ENCODE measurements around the gene ELF3. TPM values are rescaled to one million over a fixed set of nuclear protein-coding genes. Genes with fewer than 3 reads are reported as not detected.
A peak's percentile ranks its signal among the peaks of the same experiment; 100 is the strongest.

Gene ELF3
- total and polyA plus RNA-seq, 2 of the 13 experiments (the other 11 are each of a cell fraction or from before 2014, with no cell fraction given): 11.5 to 55.1 TPM

GRCh38 chr1:202058001-202058908 lies 47.9 kb downstream of the ELF3 start:
- H3K4me1 ChIP-seq (ENCODE audit: insufficient read depth, low read length): peaks cover 74% of the 10 kb centered on the region
- BruUV-seq (replicated peaks): no TSS peak
- ChIA-PET POLR2A (interaction anchor here (1.3 to 4.5 kb wide), 6 partner anchors 10 to 47 kb away, joined by 4 to 54 read pairs (median 26); partner anchors contain the start of gene ELF3), CTCF (ENCODE audit: low intra/inter-chr PET ratio, low total read pairs) (no interaction called here)
- H3K4me2 ChIP-seq (ENCODE audit: low read depth, low read length): peak overlapping the region; percentile 71
- H3K27ac ChIP-seq (ENCODE audit: extremely low read length, insufficient read depth, low read length): peak overlapping the region; percentile 58
- H3K9ac ChIP-seq (ENCODE audit: insufficient read depth, low read depth, low read length): peak overlapping the region; percentile 47
- no peaks in the 10 kb centered on the region for H3K36me3 ChIP-seq (replicated peaks in 1 of 2; ENCODE audit: control insufficient read depth in 1 of 2, insufficient read depth in 2 of 2, low read length in 2 of 2)
- no peaks in the 10 kb centered on the region for H3K9me3 ChIP-seq (ENCODE audit: low read length)
- H3K27me3 ChIP-seq (ENCODE audit: control insufficient read depth in 1 of 2, insufficient read depth in 2 of 2, low read length in 2 of 2): no peaks in the 10 kb centered on the region
- peak; percentile 82 for ATAC-seq
- WGBS (ENCODE audit: low lambda C conversion rate): 0% methylated on average over 3 of the region's 3 CpGs
- H4K20me1 ChIP-seq (ENCODE audit: insufficient read depth, low read length): no peaks in the 10 kb centered on the region
- in situ Hi-C loops (cut with HindIII; ENCODE audit: extremely low pct_ligation_motif_present, low pct_unique_long_range_greater_than_20kb): no loop called here
- peak; percentile 90 for FAIRE-seq
- peak overlapping the region in 2 of 3 experiments; percentile 1 to 39; a peak in 1 of 6 replicates for H3K4me3 ChIP-seq (replicated peaks in 1 of 3; ENCODE audit: insufficient read depth in 1 of 3, low read depth in 2 of 3, low read length in 3 of 3)
- peak; percentile 94 for DNase-seq (ENCODE audit: low spot score)
- H2AFZ ChIP-seq (ENCODE audit: low read length): no peak overlapping the region
- intact Hi-C loops (cut with micrococcal nuclease; ENCODE audit: unreplicated experiment): no loop called here
- no peaks in the 10 kb centered on the region for H3K79me2 ChIP-seq (ENCODE audit: insufficient read depth, low read length)
- TF ChIP-seq BCL6 (CRISPR knock-in tag; IDR thresholded peaks at IDR 0.05) (0 out of 2 replicates have a peak, but pooled peaks have one; percentile 26), RFXANK (CRISPR knock-in tag; IDR thresholded peaks at IDR 0.05) (no peak), ZZZ3 (CRISPR knock-in tag; IDR thresholded peaks at IDR 0.05; ENCODE audit: borderline replicate concordance) (0 out of 2 replicates have a peak, but pooled peaks have one; percentile 22), GFI1 (CRISPR knock-in tag; IDR thresholded peaks at IDR 0.05; ENCODE audit: borderline replicate concordance) (peak; percentile 45; the same call in 1 of the 2 replicates), CEBPG (CRISPR knock-in tag; IDR thresholded peaks at IDR 0.05) (0 out of 2 replicates have a peak, but pooled peaks have one; percentile 3), IKZF4 (CRISPR knock-in tag; IDR thresholded peaks at IDR 0.05; ENCODE audit: borderline replicate concordance, low read depth, not compliant biosample characterization) (no peak), PATZ1 (CRISPR knock-in tag; IDR thresholded peaks at IDR 0.05) (0 out of 2 replicates have a peak, but pooled peaks have one; percentile 14), IKZF5 (CRISPR knock-in tag; IDR thresholded peaks at IDR 0.05) (peak; percentile 46; the same call in 1 of the 2 replicates), STAT6 (CRISPR knock-in tag; IDR thresholded peaks at IDR 0.05; ENCODE audit: borderline replicate concordance) (peak; percentile 58; the same call in 1 of the 2 replicates), FOXA1 (IDR thresholded peaks at IDR 0.05) (no peak), FOXA1 (CRISPR knock-in tag; IDR thresholded peaks at IDR 0.05) (peak; percentile 27), ZNF18 (CRISPR knock-in tag; IDR thresholded peaks at IDR 0.05; ENCODE audit: insufficient replicate concordance) (peak; percentile 97), MED1 (CRISPR knock-in tag; IDR thresholded peaks at IDR 0.05) (peak; percentile 86)
